ENCODE measurements around the gene PARD3. TPM values are rescaled to one million over a fixed set of nuclear protein-coding genes. Genes with fewer than 3 reads are reported as not detected.

Gene PARD3
- total and polyA plus RNA-seq, 2 experiments from 2014 or later: 6.3 to 21.2 TPM

- in situ Hi-C loops (cut with MboI): no loop called here
- DNase-seq: no peak
- Histone ChIP-seq H3F3A (ENCODE audit: insufficient read depth) (no peaks in the 10 kb centered on the region), H3K27ac (no peak overlapping the region), H2AFZ (no peak overlapping the region), H3K9me3 (ENCODE audit: low read depth) (no peaks in the 10 kb centered on the region), H3K79me2 (ENCODE audit: insufficient read depth) (peaks cover 67% of the 10 kb centered on the region), H3K27me3 (replicated peaks; ENCODE audit: insufficient read depth) (no peaks in the 10 kb centered on the region), H3K9ac (no peak overlapping the region), H4K20me1 (ENCODE audit: insufficient read depth) (no peaks in the 10 kb centered on the region; the same call in 1 of the 2 replicates), H3K4me1 (ENCODE audit: insufficient read depth) (peaks cover 21% of the 10 kb centered on the region), H3K4me3 (no peak overlapping the region), H3K9me2 (ENCODE audit: insufficient read depth) (no peaks in the 10 kb centered on the region), H3K36me3 (ENCODE audit: low read depth) (no peaks in the 10 kb centered on the region), H3K4me2 (ENCODE audit: unreplicated experiment) (no peak overlapping the region)
- TF ChIP-seq EZH2phosphoT487 (IDR thresholded peaks at IDR 0.05; ENCODE audit: insufficient read depth, low read depth) (no peak), EZH2 (IDR thresholded peaks at IDR 0.05; ENCODE audit: insufficient read depth, poor library complexity, severe bottlenecking) (no peak)
- WGBS, 2 experiments (ENCODE audit: low coverage in 1 of 2, low lambda C conversion rate in 2 of 2, missing lambda C conversion rate in 2 of 2): 17 to 29% methylated on average over 1 of the region's 1 CpG
Measured at GRCh38 chr10:34766266-34766600, 48.9 kb downstream of the PARD3 start.

- Histone ChIP-seq H3K4me2 (ENCODE audit: unreplicated experiment) (no peak overlapping the region), H3K9me3 (ENCODE audit: low read depth) (no peaks in the 10 kb centered on the region), H3K27me3 (replicated peaks; ENCODE audit: insufficient read depth) (no peaks in the 10 kb centered on the region), H3K4me1 (ENCODE audit: insufficient read depth) (peaks cover 31% of the 10 kb centered on the region), H3K9me2 (ENCODE audit: insufficient read depth) (no peaks in the 10 kb centered on the region), H4K20me1 (ENCODE audit: insufficient read depth) (no peaks in the 10 kb centered on the region), H2AFZ (no peak overlapping the region), H3K36me3 (ENCODE audit: low read depth) (no peaks in the 10 kb centered on the region), H3K79me2 (ENCODE audit: insufficient read depth) (peaks cover 57% of the 10 kb centered on the region), H3F3A (ENCODE audit: insufficient read depth) (peaks cover 4% of the 10 kb centered on the region; the same call in 1 of the 2 replicates), H3K4me3 (no peak overlapping the region), H3K27ac (no peak overlapping the region), H3K9ac (no peak overlapping the region)
- no peak for DNase-seq
- in situ Hi-C loops (cut with MboI): no loop called here
- TF ChIP-seq EZH2phosphoT487 (IDR thresholded peaks at IDR 0.05; ENCODE audit: insufficient read depth, low read depth) (no peak), EZH2 (IDR thresholded peaks at IDR 0.05; ENCODE audit: insufficient read depth, poor library complexity, severe bottlenecking) (no peak)
- WGBS, 2 experiments (ENCODE audit: low coverage in 1 of 2, low lambda C conversion rate in 2 of 2, missing lambda C conversion rate in 2 of 2): 98 to 100% methylated on average over 2 of the region's 2 CpGs
Measured at GRCh38 chr10:34764472-34764946, 50.6 kb downstream of the PARD3 start.

- Histone ChIP-seq H3K27me3 (replicated peaks; ENCODE audit: insufficient read depth) (no peaks in the 10 kb centered on the region), H3K27ac (no peak overlapping the region), H3F3A (ENCODE audit: insufficient read depth) (peaks cover 21% of the 10 kb centered on the region), H3K36me3 (ENCODE audit: low read depth) (no peaks in the 10 kb centered on the region), H3K4me1 (ENCODE audit: insufficient read depth) (peaks cover 39% of the 10 kb centered on the region), H3K9me2 (ENCODE audit: insufficient read depth) (no peaks in the 10 kb centered on the region), H3K79me2 (ENCODE audit: insufficient read depth) (peaks cover 58% of the 10 kb centered on the region), H3K9me3 (ENCODE audit: low read depth) (no peaks in the 10 kb centered on the region), H2AFZ (no peak overlapping the region), H3K4me3 (no peak overlapping the region), H3K9ac (no peak overlapping the region), H3K4me2 (ENCODE audit: unreplicated experiment) (no peak overlapping the region), H4K20me1 (ENCODE audit: insufficient read depth) (no peaks in the 10 kb centered on the region)
- 75 to 77% methylated on average over 5 of the region's 5 CpGs for WGBS, 2 experiments (ENCODE audit: low coverage in 1 of 2, low lambda C conversion rate in 2 of 2, missing lambda C conversion rate in 2 of 2)
- no peak for TF ChIP-seq EZH2phosphoT487 (IDR thresholded peaks at IDR 0.05; ENCODE audit: insufficient read depth, low read depth)
- no peak for TF ChIP-seq EZH2 (IDR thresholded peaks at IDR 0.05; ENCODE audit: insufficient read depth, poor library complexity, severe bottlenecking)
- DNase-seq: peak; percentile 32
- in situ Hi-C loops (cut with MboI): no loop called here
Measured at GRCh38 chr10:34762603-34763299, 52.3 kb downstream of the PARD3 start.

- TF ChIP-seq EZH2 (IDR thresholded peaks at IDR 0.05; ENCODE audit: insufficient read depth, poor library complexity, severe bottlenecking) (no peak), EZH2phosphoT487 (IDR thresholded peaks at IDR 0.05; ENCODE audit: insufficient read depth, low read depth) (no peak)
- H3K79me2 ChIP-seq (ENCODE audit: insufficient read depth): peaks cover 58% of the 10 kb centered on the region
- in situ Hi-C loops (cut with MboI): no loop called here
Measured at GRCh38 chr10:34762156-34762555, 52.9 kb downstream of the PARD3 start.

More at GRCh38 chr10:34762156-34762555, 52.9 kb downstream of the PARD3 start:
- H3K27me3 ChIP-seq (replicated peaks; ENCODE audit: insufficient read depth): no peaks in the 10 kb centered on the region
- no peak overlapping the region for H3K4me2 ChIP-seq (ENCODE audit: unreplicated experiment)
- H3K9me3 ChIP-seq (ENCODE audit: low read depth): no peaks in the 10 kb centered on the region
- no peaks in the 10 kb centered on the region for H4K20me1 ChIP-seq (ENCODE audit: insufficient read depth)
- no peak overlapping the region for H2AFZ ChIP-seq
- H3K4me3 ChIP-seq: no peak overlapping the region
- H3K4me1 ChIP-seq (ENCODE audit: insufficient read depth): peaks cover 44% of the 10 kb centered on the region
- no peaks in the 10 kb centered on the region for H3K9me2 ChIP-seq (ENCODE audit: insufficient read depth)
- no peak overlapping the region for H3K27ac ChIP-seq
- H3K9ac ChIP-seq: no peak overlapping the region
- WGBS, 2 experiments (ENCODE audit: low coverage in 1 of 2, low lambda C conversion rate in 2 of 2, missing lambda C conversion rate in 2 of 2): 95 to 96% methylated on average over 2 to 3 of the region's 3 CpGs
- DNase-seq: no peak
- peaks cover 27% of the 10 kb centered on the region for H3F3A ChIP-seq (ENCODE audit: insufficient read depth)
- no peaks in the 10 kb centered on the region for H3K36me3 ChIP-seq (ENCODE audit: low read depth)
